CD14-positive monocyte (primary cell): ENCODE results near the gene DDHD1. TPM values are rescaled to one million over a fixed set of nuclear protein-coding genes. Genes with fewer than 3 reads are reported as not detected.

Experiments used
- DNase-seq, 3 donors: peaks; one replicate each; pipeline ENCODE4 v3.0.0-alpha.2; 2011 to 2022
- H2AFZ ChIP-seq: 2 replicates; pipeline ENCODE4 v1.6.0; 2012; ENCODE audit warnings: mild to moderate bottlenecking, low read depth, low read length, inconsistent platforms; ENCODE audit not compliant: insufficient read depth, poor library complexity, severe bottlenecking
- H3K27ac ChIP-seq, 2 donors: 1 replicate in 1 of 2; 2 replicates in 1 of 2; pipeline ENCODE4 v1.5.1; 2012 to 2013; ENCODE audit warnings: low read length in 2 of 2, control low read depth in 1 of 2, inconsistent platforms in 1 of 2, low read depth in 1 of 2, mild to moderate bottlenecking in 1 of 2
- H3K27me3 ChIP-seq, 2 donors: one replicate each; pipeline versions ENCODE4 v1.6.0 to v1.6.1; 2011 to 2013; ENCODE audit warnings: low read length in 2 of 2; ENCODE audit not compliant: control insufficient read depth in 2 of 2, insufficient read depth in 2 of 2
- H3K36me3 ChIP-seq, 2 donors: replicated peaks in 1 of 2; 1 replicate in 1 of 2; 2 replicates in 1 of 2; pipeline versions ENCODE4 v1.5.1 to v1.6.1; 2012 to 2013; ENCODE audit warnings: low read length in 2 of 2, control low read depth in 1 of 2, inconsistent platforms in 1 of 2, mild to moderate bottlenecking in 1 of 2; ENCODE audit not compliant: insufficient read depth in 2 of 2, control insufficient read depth in 1 of 2
- H3K4me1 ChIP-seq, 2 donors: 1 replicate in 1 of 2; 2 replicates in 1 of 2; pipeline versions ENCODE4 v1.5.1 to v1.6.1; 2012 to 2013; ENCODE audit warnings: low read length in 2 of 2, control low read depth in 1 of 2, inconsistent platforms in 1 of 2, mild to moderate bottlenecking in 1 of 2, moderate library complexity in 1 of 2; ENCODE audit not compliant: insufficient read depth in 2 of 2, control insufficient read depth in 1 of 2
- H3K4me2 ChIP-seq: replicated peaks from 2 replicates; pipeline ENCODE3; 2012; ENCODE audit warnings: low read length, moderate library complexity, mild to moderate bottlenecking; ENCODE audit not compliant: poor library complexity, severe bottlenecking; ENCODE audit errors: extremely low read depth
- H3K4me3 ChIP-seq, 3 experiments: fragments of 200-600 bp in 1 of 3; sonication (generic) in 1 of 3; replicated peaks in 1 of 3; 1 replicate in 2 of 3; 2 replicates in 1 of 3; pipeline ENCODE4 v1.5.1; 2011 to 2013; ENCODE audit warnings: low read length in 3 of 3, mild to moderate bottlenecking in 3 of 3, control low read depth in 2 of 3, low read depth in 2 of 3, inconsistent platforms in 1 of 3, moderate library complexity in 1 of 3
- H3K79me2 ChIP-seq: 2 replicates; pipeline ENCODE4 v1.6.0; 2012; ENCODE audit warnings: mild to moderate bottlenecking, control low read depth, inconsistent platforms, low read length, moderate library complexity; ENCODE audit not compliant: insufficient read depth
- H3K9ac ChIP-seq: 2 replicates; pipeline ENCODE4 v1.6.0; 2017; ENCODE audit warnings: low read length, mild to moderate bottlenecking; ENCODE audit not compliant: insufficient read depth, poor library complexity, severe bottlenecking
- H3K9me3 ChIP-seq, 2 donors: replicated peaks in 1 of 2; 1 replicate in 1 of 2; 2 replicates in 1 of 2; pipeline versions ENCODE4 v1.5.1 to v1.6.1; 2012 to 2013; ENCODE audit warnings: low read length in 2 of 2, control low read depth in 1 of 2; ENCODE audit not compliant: control insufficient read depth in 1 of 2, insufficient read depth in 1 of 2
- H4K20me1 ChIP-seq: 2 replicates; pipeline ENCODE4 v1.6.0; 2012; ENCODE audit warnings: mild to moderate bottlenecking, low read length, control low read depth, moderate library complexity; ENCODE audit not compliant: insufficient read depth
- H3K27ac Mint-ChIP-seq, 7 donors: one replicate each; pipeline ENCODE4 v1.8.0; 2020; ENCODE audit warnings: mild to moderate bottlenecking in 7 of 7, mixed read lengths in 7 of 7, moderate library complexity in 6 of 7, inconsistent platforms in 2 of 7
- H3K27me3 Mint-ChIP-seq, 3 donors: one replicate each; pipeline ENCODE4 v1.8.0; 2021 to 2022; ENCODE audit warnings: low read depth in 3 of 3, mild to moderate bottlenecking in 3 of 3, mixed read lengths in 3 of 3, moderate library complexity in 3 of 3, inconsistent platforms in 1 of 3
- H3K36me3 Mint-ChIP-seq, 2 donors: one replicate each; pipeline ENCODE4 v1.8.0; 2020; ENCODE audit warnings: mixed read lengths in 2 of 2, inconsistent platforms in 1 of 2, mild to moderate bottlenecking in 1 of 2
- H3K4me1 Mint-ChIP-seq: one replicate; pipeline ENCODE4 v1.8.0; 2020; ENCODE audit warnings: mild to moderate bottlenecking, mixed read lengths
- H3K4me3 Mint-ChIP-seq, 2 donors: one replicate each; pipeline ENCODE4 v1.8.0; 2020; ENCODE audit warnings: mild to moderate bottlenecking in 2 of 2, mixed read lengths in 2 of 2, moderate library complexity in 1 of 2
- H3K9me3 Mint-ChIP-seq, 7 donors: one replicate each; pipeline ENCODE4 v1.8.0; 2020 to 2022; ENCODE audit warnings: mixed read lengths in 7 of 7, mild to moderate bottlenecking in 6 of 7, moderate library complexity in 6 of 7, inconsistent platforms in 2 of 7
- CTCF ChIP-seq: fragments of 200-600 bp; IDR thresholded peaks from one replicate; pipeline ENCODE4 v1.8.0; 2022; ENCODE audit warnings: antibody characterized with exemption, mild to moderate bottlenecking
- WGBS: methylation state at CpG from one replicate; pipeline ENCODE4 v1.1.5; 2013; ENCODE audit warnings: missing lambda C conversion rate; ENCODE audit not compliant: insufficient coverage; 5-methylcytosine and 5-hydroxymethylcytosine counted together
- intact Hi-C, 2 donors: fragments of 100-400 bp; cut with micrococcal nuclease; formaldehyde crosslinking; loops; one replicate each; pipeline versions ENCODE4 v1.15.0 to v1.15.1; 2023
- polyA plus RNA-seq, 3 donors: library from polyadenylated mRNA; depleted of rRNA in 1 of 3; unstranded in 2 of 3; stranded (reverse) in 1 of 3; fragments of 300-500 nt in 2 of 3; fragments of >200 nt in 1 of 3; fragmentation: Illumina TruSeq in 2 of 3; gene quantifications; 1 replicate in 2 of 3; 2 replicates in 1 of 3; pipeline ENCODE4 v1.2.3, GENCODE V29; 2012 to 2021

Gene DDHD1
- polyA plus RNA-seq, 3 donors, result 2.2 to 7.0 (median 3.1) TPM

GRCh38 chr14:53017837-53018236 lies 135.3 kb downstream of the DDHD1 start:
- no peak overlapping the region for H2AFZ ChIP-seq
- no peak for DNase-seq
- Mint-ChIP-seq H3K27ac (no peak overlapping the region), H3K4me3 (no peak overlapping the region), H3K9me3 (peaks cover 0 to 4% (median 1%) of the 10 kb centered on the region in 7 donors), H3K27me3 (peaks cover 1 to 3% (median 1%) of the 10 kb centered on the region in 3 donors), H3K36me3 (no peaks in the 10 kb centered on the region), H3K4me1 (no peaks in the 10 kb centered on the region)
- no peaks in the 10 kb centered on the region for H3K4me1 ChIP-seq
- no peaks in the 10 kb centered on the region for H3K27me3 ChIP-seq
- no peak overlapping the region for H3K27ac ChIP-seq
- TF ChIP-seq CTCF, result no peak
- H4K20me1 ChIP-seq, result no peaks in the 10 kb centered on the region
- no peaks in the 10 kb centered on the region for H3K79me2 ChIP-seq
- no peak overlapping the region for H3K4me3 ChIP-seq
- whole genome bisulfite sequencing, result no CpG with 5 or more reads among the region's 3 CpGs
- H3K36me3 ChIP-seq, result no peaks in the 10 kb centered on the region
- H3K9me3 ChIP-seq, result no peaks in the 10 kb centered on the region
- no peak overlapping the region for H3K4me2 ChIP-seq
- no peak overlapping the region for H3K9ac ChIP-seq
- intact Hi-C loops, result no loop called here

GRCh38 chr14:53016919-53017318 lies 136.2 kb downstream of the DDHD1 start:
- Mint-ChIP-seq H3K4me1 (no peaks in the 10 kb centered on the region), H3K9me3 (peaks cover 0 to 4% (median 1%) of the 10 kb centered on the region in 7 donors), H3K27ac (no peak overlapping the region), H3K4me3 (no peak overlapping the region), H3K36me3 (no peaks in the 10 kb centered on the region), H3K27me3 (peaks cover 1 to 3% (median 1%) of the 10 kb centered on the region in 3 donors)
- no peak overlapping the region for H3K4me3 ChIP-seq
- no peak overlapping the region for H3K27ac ChIP-seq
- H3K9ac ChIP-seq, result no peak overlapping the region
- H3K36me3 ChIP-seq, result no peaks in the 10 kb centered on the region
- H3K79me2 ChIP-seq, result no peaks in the 10 kb centered on the region
- H4K20me1 ChIP-seq, result no peaks in the 10 kb centered on the region
- intact Hi-C loops, result no loop called here
- no peak for TF ChIP-seq CTCF
- no peaks in the 10 kb centered on the region for H3K9me3 ChIP-seq
- no peaks in the 10 kb centered on the region for H3K4me1 ChIP-seq
- no peak overlapping the region for H3K4me2 ChIP-seq
- no peaks in the 10 kb centered on the region for H3K27me3 ChIP-seq
- no peak overlapping the region for H2AFZ ChIP-seq
- no peak for DNase-seq
